Loucy (cell line): ENCODE data around the gene OR51G2.

Experiments
- H2AFZ ChIP-seq: fragments of 200-600 bp; sonication (generic); 2 replicates; pipeline ENCODE4 v1.6.0; 2016; ENCODE audit warnings: antibody characterized with exemption, mild to moderate bottlenecking, low read length, moderate library complexity
- H3F3A ChIP-seq: fragments of 200-600 bp; 2 replicates; pipeline ENCODE4 v1.6.0; 2016; ENCODE audit warnings: antibody characterized with exemption, low read depth, mild to moderate bottlenecking
- H3K27me3 ChIP-seq: fragments of 200-600 bp; sonication (generic); 2 replicates; pipeline ENCODE4 v1.6.1; 2014; ENCODE audit warnings: low read length, mild to moderate bottlenecking; ENCODE audit not compliant: insufficient read depth, poor library complexity, severe bottlenecking
- H3K36me3 ChIP-seq: fragments of 200-600 bp; sonication (generic); 2 replicates; pipeline ENCODE4 v1.6.1; 2016; ENCODE audit warnings: low read length; ENCODE audit not compliant: insufficient read depth
- H3K4me1 ChIP-seq: fragments of 200-600 bp; sonication (generic); 2 replicates; pipeline ENCODE4 v1.5.1; 2014; ENCODE audit warnings: low read length, mild to moderate bottlenecking; ENCODE audit not compliant: insufficient read depth, poor library complexity, severe bottlenecking
- H3K4me2 ChIP-seq: fragments of 200-600 bp; sonication (generic); 2 replicates; pipeline ENCODE4 v1.6.0; 2014; ENCODE audit warnings: antibody characterized with exemption, low read length, low read depth, mild to moderate bottlenecking; ENCODE audit not compliant: poor library complexity, severe bottlenecking
- H3K4me3 ChIP-seq: fragments of 200-600 bp; sonication (generic); 2 replicates; pipeline ENCODE4 v1.5.1; 2014; ENCODE audit warnings: low read length, mild to moderate bottlenecking, mixed read lengths; ENCODE audit not compliant: poor library complexity, severe bottlenecking
- H3K79me2 ChIP-seq: fragments of 200-600 bp; sonication (generic); 2 replicates; pipeline ENCODE4 v1.6.1; 2014; ENCODE audit warnings: low read length; ENCODE audit not compliant: insufficient read depth
- H3K9ac ChIP-seq: fragments of 200-600 bp; sonication (generic); 2 replicates; pipeline ENCODE4 v1.6.0; 2014; ENCODE audit warnings: mild to moderate bottlenecking, low read depth, low read length, moderate library complexity; ENCODE audit not compliant: poor library complexity, severe bottlenecking
- H3K9me2 ChIP-seq: fragments of 200-600 bp; sonication (generic); replicated peaks from 2 replicates; pipeline ENCODE4 v1.6.1; 2016; ENCODE audit warnings: low read depth, low read length, mixed read lengths
- H3K9me3 ChIP-seq: fragments of 200-600 bp; sonication (generic); 2 replicates; pipeline ENCODE4 v1.6.1; 2014; ENCODE audit warnings: mild to moderate bottlenecking, antibody characterized with exemption, low read length, low read depth; ENCODE audit not compliant: insufficient read depth
- H4K20me1 ChIP-seq: fragments of 200-600 bp; sonication (generic); 2 replicates; pipeline ENCODE4 v1.6.0; 2014; ENCODE audit warnings: antibody characterized with exemption, low read length, mild to moderate bottlenecking; ENCODE audit not compliant: insufficient read depth, poor library complexity, severe bottlenecking
- EZH2phosphoT487 ChIP-seq: fragments of 200-600 bp; IDR thresholded peaks from 2 replicates; pipeline ENCODE4 v1.6.1; 2018; ENCODE audit warnings: antibody characterized with exemption, mild to moderate bottlenecking, moderate library complexity, borderline replicate concordance
- TF ChIP-seq, protein P1 (sequence below): fragments of 200-600 bp; sonication (generic); conservative IDR thresholded peaks from 2 replicates; pipeline ENCODE4 v1.5.1; 2014; ENCODE audit warnings: mild to moderate bottlenecking, antibody characterized with exemption, low read length

The OR51G2 gene

GRCh38 chr11:4903484-4903883 is 15.7 kb downstream of the OR51G2 start, which contains the start of gene OR51A7:
Gene OR51A7, plus strand, starts transcription at chr11:4903783. Its CDS starts 3,587 bp downstream, at chr11:4907370.
- Histone ChIP-seq H3K27me3 (no peaks in the 10 kb centered on the region), H3F3A (no peaks in the 10 kb centered on the region), H3K79me2 (no peaks in the 10 kb centered on the region), H3K4me2 (no peak within 1 kb of the TSS), H3K9me3 (no peaks in the 10 kb centered on the region), H2AFZ (no peak within 1 kb of the TSS), H3K4me3 (no peak within 1 kb of the TSS), H3K4me1 (no peaks in the 10 kb centered on the region), H3K36me3 (no peaks in the 10 kb centered on the region), H4K20me1 (no peaks in the 10 kb centered on the region), H3K9me2 (no peaks in the 10 kb centered on the region), H3K9ac (no peak within 1 kb of the TSS)
- TF ChIP-seq, protein P1, sequence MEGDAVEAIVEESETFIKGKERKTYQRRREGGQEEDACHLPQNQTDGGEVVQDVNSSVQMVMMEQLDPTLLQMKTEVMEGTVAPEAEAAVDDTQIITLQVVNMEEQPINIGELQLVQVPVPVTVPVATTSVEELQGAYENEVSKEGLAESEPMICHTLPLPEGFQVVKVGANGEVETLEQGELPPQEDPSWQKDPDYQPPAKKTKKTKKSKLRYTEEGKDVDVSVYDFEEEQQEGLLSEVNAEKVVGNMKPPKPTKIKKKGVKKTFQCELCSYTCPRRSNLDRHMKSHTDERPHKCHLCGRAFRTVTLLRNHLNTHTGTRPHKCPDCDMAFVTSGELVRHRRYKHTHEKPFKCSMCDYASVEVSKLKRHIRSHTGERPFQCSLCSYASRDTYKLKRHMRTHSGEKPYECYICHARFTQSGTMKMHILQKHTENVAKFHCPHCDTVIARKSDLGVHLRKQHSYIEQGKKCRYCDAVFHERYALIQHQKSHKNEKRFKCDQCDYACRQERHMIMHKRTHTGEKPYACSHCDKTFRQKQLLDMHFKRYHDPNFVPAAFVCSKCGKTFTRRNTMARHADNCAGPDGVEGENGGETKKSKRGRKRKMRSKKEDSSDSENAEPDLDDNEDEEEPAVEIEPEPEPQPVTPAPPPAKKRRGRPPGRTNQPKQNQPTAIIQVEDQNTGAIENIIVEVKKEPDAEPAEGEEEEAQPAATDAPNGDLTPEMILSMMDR, result no peak
- TF ChIP-seq EZH2phosphoT487, result no peak

- H3K79me2 ChIP-seq, result no peaks in the 10 kb centered on the region
- H3K4me3 ChIP-seq, result no peak overlapping the region
- H3K9me3 ChIP-seq, result no peaks in the 10 kb centered on the region
- no peaks in the 10 kb centered on the region for H3K36me3 ChIP-seq
- TF ChIP-seq, protein P1, result no peak
- no peak for TF ChIP-seq EZH2phosphoT487
- H2AFZ ChIP-seq, result no peak overlapping the region
- H3F3A ChIP-seq, result no peaks in the 10 kb centered on the region
- no peak overlapping the region for H3K4me2 ChIP-seq
- H3K4me1 ChIP-seq, result no peaks in the 10 kb centered on the region
- H3K9me2 ChIP-seq, result no peaks in the 10 kb centered on the region; the same call in 1 of the 2 replicates
- H3K9ac ChIP-seq, result no peak overlapping the region
- no peaks in the 10 kb centered on the region for H4K20me1 ChIP-seq
- H3K27me3 ChIP-seq, result no peaks in the 10 kb centered on the region
Observed at GRCh38 chr11:4891996-4892640, 27.0 kb downstream of the OR51G2 start.

DNA sequence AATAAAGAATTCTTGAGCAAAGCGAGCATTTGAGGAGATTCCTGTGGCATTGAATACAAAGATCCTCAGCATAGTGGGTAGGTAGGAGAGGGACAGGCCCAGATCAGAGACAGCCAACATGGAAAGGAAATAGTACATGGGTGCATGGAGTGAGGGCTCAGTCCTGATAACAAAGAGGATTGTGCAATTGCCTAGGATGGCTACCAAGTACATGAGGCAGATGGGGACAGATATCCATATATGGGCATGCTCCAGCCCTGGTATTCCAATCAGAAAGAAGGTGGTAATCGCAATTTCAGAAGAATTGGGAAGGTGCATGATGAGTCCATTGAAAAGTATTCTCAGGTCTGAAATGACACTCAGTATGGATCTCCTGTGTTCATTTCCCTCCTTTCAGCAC is 28.9 kb downstream of the OR51G2 start:
- no peak overlapping the region for H3K4me2 ChIP-seq
- no peaks in the 10 kb centered on the region for H3K4me1 ChIP-seq
- no peak overlapping the region for H2AFZ ChIP-seq
- no peaks in the 10 kb centered on the region; the same call in 1 of the 2 replicates for H3K9me2 ChIP-seq
- no peaks in the 10 kb centered on the region for H3K27me3 ChIP-seq
- no peak overlapping the region for H3K4me3 ChIP-seq
- no peaks in the 10 kb centered on the region for H4K20me1 ChIP-seq
- no peaks in the 10 kb centered on the region for H3K79me2 ChIP-seq
- no peaks in the 10 kb centered on the region for H3F3A ChIP-seq
- no peaks in the 10 kb centered on the region for H3K9me3 ChIP-seq
- no peaks in the 10 kb centered on the region for H3K36me3 ChIP-seq
- H3K9ac ChIP-seq, result no peak overlapping the region
- TF ChIP-seq, protein P1, result no peak
- TF ChIP-seq EZH2phosphoT487, result no peak
